GM12875 (cell line): ENCODE data around the gene PKP2.

Source experiments
- H3K4me3 ChIP-seq: one replicate; pipeline ENCODE4 v1.5.1; 2011; ENCODE audit warnings: low read depth, low read length, control low read depth
- TF ChIP-seq, protein P1 (sequence below): IDR thresholded peaks from 2 replicates; pipeline ENCODE4 v1.5.1; 2011; ENCODE audit warnings: low read depth, mild to moderate bottlenecking, control low read depth, inconsistent platforms, low read length, moderate library complexity, borderline replicate concordance; ENCODE audit not compliant: insufficient read depth

PKP2 gene

DNA sequence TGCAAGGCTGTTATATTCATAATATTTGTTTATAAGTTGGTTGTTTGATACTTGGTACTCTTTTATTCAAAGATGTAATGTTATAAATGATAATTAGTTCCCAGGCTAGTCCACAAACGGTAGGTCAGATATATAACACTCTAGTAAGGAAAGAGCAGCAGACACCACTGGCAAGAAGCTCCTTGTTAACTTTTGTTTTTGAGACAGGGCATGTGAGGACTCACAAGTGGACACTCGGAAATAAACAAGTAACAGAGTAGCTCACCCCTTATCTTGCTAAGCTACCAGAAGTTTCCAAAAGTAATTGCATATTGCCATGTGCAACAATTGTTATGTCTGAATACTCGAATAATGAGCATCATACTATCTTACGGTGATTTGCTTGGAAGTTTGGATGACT lies 102.3 kb downstream of the PKP2 start:
- TF ChIP-seq, protein P1, sequence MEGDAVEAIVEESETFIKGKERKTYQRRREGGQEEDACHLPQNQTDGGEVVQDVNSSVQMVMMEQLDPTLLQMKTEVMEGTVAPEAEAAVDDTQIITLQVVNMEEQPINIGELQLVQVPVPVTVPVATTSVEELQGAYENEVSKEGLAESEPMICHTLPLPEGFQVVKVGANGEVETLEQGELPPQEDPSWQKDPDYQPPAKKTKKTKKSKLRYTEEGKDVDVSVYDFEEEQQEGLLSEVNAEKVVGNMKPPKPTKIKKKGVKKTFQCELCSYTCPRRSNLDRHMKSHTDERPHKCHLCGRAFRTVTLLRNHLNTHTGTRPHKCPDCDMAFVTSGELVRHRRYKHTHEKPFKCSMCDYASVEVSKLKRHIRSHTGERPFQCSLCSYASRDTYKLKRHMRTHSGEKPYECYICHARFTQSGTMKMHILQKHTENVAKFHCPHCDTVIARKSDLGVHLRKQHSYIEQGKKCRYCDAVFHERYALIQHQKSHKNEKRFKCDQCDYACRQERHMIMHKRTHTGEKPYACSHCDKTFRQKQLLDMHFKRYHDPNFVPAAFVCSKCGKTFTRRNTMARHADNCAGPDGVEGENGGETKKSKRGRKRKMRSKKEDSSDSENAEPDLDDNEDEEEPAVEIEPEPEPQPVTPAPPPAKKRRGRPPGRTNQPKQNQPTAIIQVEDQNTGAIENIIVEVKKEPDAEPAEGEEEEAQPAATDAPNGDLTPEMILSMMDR, result no peak
- no peak overlapping the region for H3K4me3 ChIP-seq

GRCh38 chr12:32789916-32790315 lies 106.7 kb downstream of the PKP2 start:
- TF ChIP-seq, protein P1, result no peak

GRCh38 chr12:32789446-32789845 lies 107.1 kb downstream of the PKP2 start:
- H3K4me3 ChIP-seq, result no peak overlapping the region
- TF ChIP-seq, protein P1, result no peak

More at GRCh38 chr12:32789916-32790315, 106.7 kb downstream of the PKP2 start:
- no peak overlapping the region for H3K4me3 ChIP-seq

- TF ChIP-seq, protein P1, result no peak
Observed at GRCh38 chr12:32788405-32788804, 108.2 kb downstream of the PKP2 start.

GRCh38 chr12:32785557-32785956 lies 111.0 kb downstream of the PKP2 start:
- H3K4me3 ChIP-seq, result no peak overlapping the region
- TF ChIP-seq, protein P1, result no peak

More at GRCh38 chr12:32788405-32788804, 108.2 kb downstream of the PKP2 start:
- H3K4me3 ChIP-seq, result no peak overlapping the region

DNA sequence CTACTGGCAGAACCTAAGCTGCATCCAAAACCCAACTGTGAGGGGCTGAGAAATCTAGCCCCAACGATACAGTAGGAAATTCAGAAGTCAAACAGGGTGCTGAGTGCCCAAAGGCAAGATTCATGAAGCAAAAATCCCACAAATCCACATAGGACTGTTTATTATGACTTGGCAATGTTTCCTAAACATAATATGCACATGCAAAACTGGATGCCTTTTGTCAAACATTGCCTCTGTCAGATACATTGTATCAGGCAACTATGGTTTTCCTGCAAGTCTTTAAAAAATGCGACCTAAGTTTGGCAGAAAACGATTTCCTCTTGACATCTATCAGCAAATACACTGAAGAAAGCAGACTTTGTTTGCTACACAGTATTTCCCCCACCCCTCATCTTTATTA lies 113.5 kb downstream of the PKP2 start:
- TF ChIP-seq, protein P1, result no peak
- no peak overlapping the region for H3K4me3 ChIP-seq

GRCh38 chr12:32780071-32780470 lies 116.5 kb downstream of the PKP2 start:
- TF ChIP-seq, protein P1, result no peak
- no peak overlapping the region for H3K4me3 ChIP-seq
